GM19240 (cell line): ENCODE data around the gene TRIM13.
"Not testable (repeated sequence)": the region's sequence is repeated elsewhere in the genome, so short reads cannot be mapped to it uniquely, and the experiment has no call there.

Source experiments
- DNase-seq: peaks from one replicate; pipeline ENCODE4 v3.0.0; 2011; ENCODE audit warnings: low spot score; ENCODE audit not compliant: insufficient read length

The TRIM13 gene

GRCh38 chr13:50055454-50055853, 58.6 kb downstream of the TRIM13 start:
- DNase-seq: no peak

GRCh38 chr13:50060718-50061117, 63.9 kb downstream of the TRIM13 start:
- no peak for DNase-seq

- not testable (repeated sequence) for DNase-seq
Observed at GRCh38 chr13:50062336-50062735, 65.5 kb downstream of the TRIM13 start.

GRCh38 chr13:50065712-50066111, 68.9 kb downstream of the TRIM13 start:
- DNase-seq: no peak
